ENCODE data around the gene BCL2L15. TPM values are rescaled to one million over a fixed set of nuclear protein-coding genes. Genes with fewer than 3 reads are reported as not detected.
A peak's percentile ranks its signal among the peaks of the same experiment; 100 is the strongest.

The BCL2L15 gene
- total RNA-seq, 1 donor from 2014 or later: 0.84 TPM

GRCh38 chr1:113928187-113928930 lies 41.0 kb upstream of the BCL2L15 start:
- H3K4me3 Mint-ChIP-seq: peak overlapping the region; percentile 98
- H3K4me1 Mint-ChIP-seq: peaks cover 40% of the 10 kb centered on the region
- peaks cover 27% of the 10 kb centered on the region for H3K27me3 Mint-ChIP-seq (ENCODE audit: low read depth)
- TF ChIP-seq, protein P1, sequence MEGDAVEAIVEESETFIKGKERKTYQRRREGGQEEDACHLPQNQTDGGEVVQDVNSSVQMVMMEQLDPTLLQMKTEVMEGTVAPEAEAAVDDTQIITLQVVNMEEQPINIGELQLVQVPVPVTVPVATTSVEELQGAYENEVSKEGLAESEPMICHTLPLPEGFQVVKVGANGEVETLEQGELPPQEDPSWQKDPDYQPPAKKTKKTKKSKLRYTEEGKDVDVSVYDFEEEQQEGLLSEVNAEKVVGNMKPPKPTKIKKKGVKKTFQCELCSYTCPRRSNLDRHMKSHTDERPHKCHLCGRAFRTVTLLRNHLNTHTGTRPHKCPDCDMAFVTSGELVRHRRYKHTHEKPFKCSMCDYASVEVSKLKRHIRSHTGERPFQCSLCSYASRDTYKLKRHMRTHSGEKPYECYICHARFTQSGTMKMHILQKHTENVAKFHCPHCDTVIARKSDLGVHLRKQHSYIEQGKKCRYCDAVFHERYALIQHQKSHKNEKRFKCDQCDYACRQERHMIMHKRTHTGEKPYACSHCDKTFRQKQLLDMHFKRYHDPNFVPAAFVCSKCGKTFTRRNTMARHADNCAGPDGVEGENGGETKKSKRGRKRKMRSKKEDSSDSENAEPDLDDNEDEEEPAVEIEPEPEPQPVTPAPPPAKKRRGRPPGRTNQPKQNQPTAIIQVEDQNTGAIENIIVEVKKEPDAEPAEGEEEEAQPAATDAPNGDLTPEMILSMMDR (conservative IDR thresholded peaks at IDR 0.05): no peak
- DNase-seq (ENCODE audit: low read depth, low spot score): no peak
- no peaks in the 10 kb centered on the region for H3K9me3 Mint-ChIP-seq
- H3K36me3 Mint-ChIP-seq (ENCODE audit: low read depth): no peaks in the 10 kb centered on the region
- H3K27ac Mint-ChIP-seq (ENCODE audit: unreplicated experiment): no peak overlapping the region

DNA sequence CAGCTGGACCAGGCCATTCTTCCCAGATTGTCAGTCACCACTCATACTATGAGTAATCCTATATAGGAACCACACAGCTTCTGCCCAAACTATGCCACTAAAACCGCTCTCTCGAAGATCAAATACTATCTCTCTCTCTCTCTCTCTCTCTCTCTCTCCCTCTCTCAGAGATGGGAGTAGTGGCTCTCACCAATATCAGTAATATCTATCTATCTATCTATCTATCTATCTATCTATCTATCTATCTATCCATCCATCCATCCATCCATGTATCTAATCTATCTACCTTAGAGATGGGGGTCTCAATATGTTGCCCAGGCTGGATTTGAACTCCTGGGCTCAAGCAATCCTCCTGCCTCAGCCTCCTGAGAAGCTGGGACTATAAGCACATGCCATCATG lies 37.1 kb upstream of the BCL2L15 start:
- no peaks in the 10 kb centered on the region for H3K36me3 Mint-ChIP-seq (ENCODE audit: low read depth)
- peaks cover 43% of the 10 kb centered on the region for H3K27me3 Mint-ChIP-seq (ENCODE audit: low read depth)
- peaks cover 10% of the 10 kb centered on the region for H3K4me1 Mint-ChIP-seq
- H3K9me3 Mint-ChIP-seq: no peaks in the 10 kb centered on the region
- no peak overlapping the region for H3K4me3 Mint-ChIP-seq
- TF ChIP-seq, protein P1 (conservative IDR thresholded peaks at IDR 0.05): no peak
- no peak for DNase-seq (ENCODE audit: low read depth, low spot score)
- H3K27ac Mint-ChIP-seq (ENCODE audit: unreplicated experiment): no peak overlapping the region

DNA sequence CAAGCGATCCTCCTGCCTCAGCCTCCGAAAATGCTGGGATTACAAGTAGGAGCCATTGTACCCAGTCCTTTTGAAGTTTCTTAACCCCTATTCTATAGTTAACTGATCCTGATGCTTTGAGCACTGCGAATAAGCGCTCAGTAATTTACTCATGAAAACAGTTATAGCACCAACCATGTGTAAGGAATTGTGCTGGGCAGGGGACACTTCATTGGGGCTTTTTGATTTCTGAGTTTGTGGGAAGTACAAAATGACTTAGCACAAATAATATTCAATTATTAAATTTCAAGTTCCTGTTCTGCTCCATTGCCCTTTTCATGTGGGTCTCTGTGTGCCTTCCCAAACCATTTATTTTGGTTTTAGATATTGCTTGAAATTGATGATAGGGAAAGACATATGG lies 35.6 kb upstream of the BCL2L15 start:
- H3K27ac Mint-ChIP-seq (ENCODE audit: unreplicated experiment): no peak overlapping the region

GRCh38 chr1:113918243-113918642 lies 30.9 kb upstream of the BCL2L15 start:
- no peaks in the 10 kb centered on the region for H3K9me3 Mint-ChIP-seq
- peaks cover 2% of the 10 kb centered on the region for H3K36me3 Mint-ChIP-seq (ENCODE audit: low read depth)
- H3K4me1 Mint-ChIP-seq: no peaks in the 10 kb centered on the region
- no peak for DNase-seq (ENCODE audit: low read depth, low spot score)
- peaks cover 19% of the 10 kb centered on the region for H3K27me3 Mint-ChIP-seq (ENCODE audit: low read depth)
- no peak overlapping the region for H3K27ac Mint-ChIP-seq (ENCODE audit: unreplicated experiment)
- TF ChIP-seq, protein P1 (conservative IDR thresholded peaks at IDR 0.05): no peak
- H3K4me3 Mint-ChIP-seq: no peak overlapping the region

More for the DNA sequence above, 35.6 kb upstream of the BCL2L15 start:
- Mint-ChIP-seq H3K27me3 (ENCODE audit: low read depth) (peaks cover 47% of the 10 kb centered on the region), H3K4me3 (no peak overlapping the region), H3K36me3 (ENCODE audit: low read depth) (no peaks in the 10 kb centered on the region), H3K9me3 (no peaks in the 10 kb centered on the region), H3K4me1 (no peaks in the 10 kb centered on the region)
- no peak for DNase-seq (ENCODE audit: low read depth, low spot score)
- TF ChIP-seq, protein P1 (conservative IDR thresholded peaks at IDR 0.05): no peak

- TF ChIP-seq, protein P1 (conservative IDR thresholded peaks at IDR 0.05): no peak
- H3K4me1 Mint-ChIP-seq: no peaks in the 10 kb centered on the region
- no peaks in the 10 kb centered on the region for H3K9me3 Mint-ChIP-seq
- H3K27ac Mint-ChIP-seq (ENCODE audit: unreplicated experiment): peak overlapping the region; percentile 75
- peaks cover 2% of the 10 kb centered on the region for H3K36me3 Mint-ChIP-seq (ENCODE audit: low read depth)
- H3K4me3 Mint-ChIP-seq: no peak overlapping the region
- DNase-seq (ENCODE audit: low read depth, low spot score): no peak
- H3K27me3 Mint-ChIP-seq (ENCODE audit: low read depth): peaks cover 12% of the 10 kb centered on the region
Observed at GRCh38 chr1:113917400-113918082, 30.2 kb upstream of the BCL2L15 start.

Data from neural crest cell (in vitro differentiated cells).